ENCODE measurements around the gene MAP2K2. TPM values are rescaled to one million over a fixed set of nuclear protein-coding genes. Genes with fewer than 3 reads are reported as not detected.
"Not testable (repeated sequence)": the region's sequence is repeated elsewhere in the genome, so short reads cannot be mapped to it uniquely, and the experiment has no call there.

MAP2K2 gene
- total and polyA plus RNA-seq, 2 donors (not counting 1 experiment from before 2014, with no cell fraction given): 138 to 181 TPM

DNA sequence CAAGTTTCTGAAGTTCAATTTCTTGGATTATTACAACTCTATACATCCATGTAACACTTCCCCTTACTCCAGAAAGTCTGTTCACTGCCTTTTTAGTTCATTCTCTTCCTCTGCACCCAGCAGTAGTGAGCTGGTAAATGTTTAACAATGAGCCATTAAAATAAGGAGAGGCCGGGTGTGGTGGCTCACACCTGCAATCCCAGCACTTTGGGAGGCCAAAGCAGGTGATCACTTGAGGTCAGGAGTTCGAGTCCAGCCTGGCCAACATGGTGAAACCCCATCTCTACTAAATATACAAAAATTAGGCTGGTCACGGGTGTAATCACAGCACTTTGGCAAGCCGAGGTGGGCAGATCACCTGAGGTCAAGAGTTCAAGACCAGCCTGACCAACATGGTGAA is 3.4 kb upstream of the MAP2K2 start:
- intact Hi-C loops (cut with micrococcal nuclease): not testable (repeated sequence)

DNA sequence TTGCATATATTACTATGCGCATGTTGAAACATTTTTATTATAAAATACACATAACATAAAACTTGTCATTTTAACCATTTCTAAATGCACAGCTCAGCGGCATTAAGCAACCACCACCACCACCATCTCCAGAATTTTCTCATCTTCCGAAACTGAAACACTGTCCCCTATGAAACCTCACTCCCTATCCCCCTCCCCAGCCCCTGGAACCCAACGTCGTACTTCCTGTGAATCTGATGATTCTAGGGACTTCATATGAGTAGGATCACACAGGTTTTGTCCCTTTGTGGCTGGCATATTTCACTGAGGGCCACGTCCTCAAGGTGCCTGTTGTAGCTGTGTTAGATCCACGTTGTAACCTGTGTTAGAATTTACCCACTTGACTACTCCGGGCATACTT is 716 bp upstream of the MAP2K2 start:
- peaks cover 0 to 4% of the 10 kb centered on the region in 2 experiments for H3K36me3 ChIP-seq (replicated peaks in 1 of 2; ENCODE audit: control extremely low read depth in 1 of 2, control insufficient read depth in 1 of 2, extremely low read depth in 1 of 2, insufficient read depth in 2 of 2, low read length in 1 of 2)
- Mint-ChIP-seq H3K4me3 (peak overlapping the region; percentile 82), H3K27me3 (no peaks in the 10 kb centered on the region), H3K27ac (peak overlapping the region; percentile 46), H3K4me1 (peaks cover 18% of the 10 kb centered on the region), H3K9me3 (ENCODE audit: insufficient read depth) (no peaks in the 10 kb centered on the region)
- ChIA-PET CTCF (interaction anchor here (1.4 to 1.8 kb wide), 2 partner anchors 15 kb away, joined by 3 to 5 read pairs; no protein-coding TSS in a partner anchor), POLR2A (interaction anchor here (0.7 kb wide), 1 partner anchor 16 kb away, joined by 9 read pairs; no protein-coding TSS in a partner anchor)
- TF ChIP-seq, protein P1, sequence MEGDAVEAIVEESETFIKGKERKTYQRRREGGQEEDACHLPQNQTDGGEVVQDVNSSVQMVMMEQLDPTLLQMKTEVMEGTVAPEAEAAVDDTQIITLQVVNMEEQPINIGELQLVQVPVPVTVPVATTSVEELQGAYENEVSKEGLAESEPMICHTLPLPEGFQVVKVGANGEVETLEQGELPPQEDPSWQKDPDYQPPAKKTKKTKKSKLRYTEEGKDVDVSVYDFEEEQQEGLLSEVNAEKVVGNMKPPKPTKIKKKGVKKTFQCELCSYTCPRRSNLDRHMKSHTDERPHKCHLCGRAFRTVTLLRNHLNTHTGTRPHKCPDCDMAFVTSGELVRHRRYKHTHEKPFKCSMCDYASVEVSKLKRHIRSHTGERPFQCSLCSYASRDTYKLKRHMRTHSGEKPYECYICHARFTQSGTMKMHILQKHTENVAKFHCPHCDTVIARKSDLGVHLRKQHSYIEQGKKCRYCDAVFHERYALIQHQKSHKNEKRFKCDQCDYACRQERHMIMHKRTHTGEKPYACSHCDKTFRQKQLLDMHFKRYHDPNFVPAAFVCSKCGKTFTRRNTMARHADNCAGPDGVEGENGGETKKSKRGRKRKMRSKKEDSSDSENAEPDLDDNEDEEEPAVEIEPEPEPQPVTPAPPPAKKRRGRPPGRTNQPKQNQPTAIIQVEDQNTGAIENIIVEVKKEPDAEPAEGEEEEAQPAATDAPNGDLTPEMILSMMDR (IDR thresholded peaks at IDR 0.05): no peak
- TF ChIP-seq EZH2 (IDR thresholded peaks at IDR 0.05; ENCODE audit: borderline replicate concordance, insufficient read depth, low read depth, low read length, poor library complexity, severe bottlenecking): no peak
- peak overlapping the region; percentile 28 to 81 (median 62) for H3K4me3 ChIP-seq (ENCODE audit: control extremely low read depth in 1 of 5, extremely low read depth in 1 of 5, insufficient read depth in 1 of 5, low read depth in 2 of 5, low read length in 4 of 5)
- H3K27ac ChIP-seq (ENCODE audit: low read length in 2 of 2): no peak overlapping the region
- H3K4me1 ChIP-seq (ENCODE audit: control insufficient read depth in 2 of 2, insufficient read depth in 2 of 2, low read length in 2 of 2): peaks cover 16 to 18% of the 10 kb centered on the region in 2 donors
- H3K27me3 ChIP-seq (replicated peaks in 1 of 4; ENCODE audit: control extremely low read depth in 1 of 4, control insufficient read depth in 3 of 4, insufficient read depth in 4 of 4, low read length in 3 of 4): no peaks in the 10 kb centered on the region
- peak overlapping the region; percentile 81 for H3K9ac ChIP-seq (ENCODE audit: low read length)
- H3K4me2 ChIP-seq (replicated peaks; ENCODE audit: low read depth, low read length, poor library complexity, severe bottlenecking): peak overlapping the region; percentile 95
- no peak for DNase-seq
- H3K79me2 ChIP-seq (ENCODE audit: control insufficient read depth, insufficient read depth, low read length): peaks cover 40% of the 10 kb centered on the region
- peaks cover 28% of the 10 kb centered on the region for H4K20me1 ChIP-seq (ENCODE audit: control insufficient read depth, insufficient read depth, low read length, poor library complexity, severe bottlenecking)
- WGBS (ENCODE audit: insufficient coverage): 56% methylated on average over 2 of the region's 8 CpGs
- peak overlapping the region; percentile 99 for H2AFZ ChIP-seq (ENCODE audit: insufficient read depth, low read depth, low read length, poor library complexity, severe bottlenecking)
- intact Hi-C loops (cut with micrococcal nuclease): loop anchor here (1.0 to 5.0 kb wide), 7 partner anchors 9 to 137 kb away; partner anchors contain the start of genes ANKRD24, EEF2, PIAS4 and SIRT6
- no peak for ATAC-seq (ENCODE audit: low read depth)
- peaks cover 0 to 3% (median 0%) of the 10 kb centered on the region in 3 donors for H3K9me3 ChIP-seq (ENCODE audit: control extremely low read depth in 1 of 3, control insufficient read depth in 2 of 3, insufficient read depth in 1 of 3, low read length in 2 of 3)

More for the DNA sequence above, 3.4 kb upstream of the MAP2K2 start:
- ChIA-PET POLR2A (interaction anchor here (0.6 to 1.3 kb wide), 3 partner anchors 20 to 69 kb away, joined by 3 to 5 read pairs (median 3); no protein-coding TSS in a partner anchor), CTCF (interaction anchor here (0.8 kb wide), 1 partner anchor 12 kb away, joined by 3 read pairs; no protein-coding TSS in a partner anchor)
- H4K20me1 ChIP-seq (ENCODE audit: control insufficient read depth, insufficient read depth, low read length, poor library complexity, severe bottlenecking): peaks cover 13% of the 10 kb centered on the region
- H3K4me3 Mint-ChIP-seq; H3K36me3 ChIP-seq (replicated peaks in 1 of 2; ENCODE audit: control extremely low read depth in 1 of 2, control insufficient read depth in 1 of 2, extremely low read depth in 1 of 2, insufficient read depth in 2 of 2, low read length in 1 of 2); DNase-seq; ATAC-seq (ENCODE audit: low read depth); H3K9ac ChIP-seq (ENCODE audit: low read length); H3K4me3 ChIP-seq (ENCODE audit: control extremely low read depth in 1 of 5, extremely low read depth in 1 of 5, insufficient read depth in 1 of 5, low read depth in 2 of 5, low read length in 4 of 5); H3K9me3 Mint-ChIP-seq (ENCODE audit: insufficient read depth); H3K27ac ChIP-seq (ENCODE audit: low read length in 2 of 2); H2AFZ ChIP-seq (ENCODE audit: insufficient read depth, low read depth, low read length, poor library complexity, severe bottlenecking); H3K27me3 Mint-ChIP-seq; H3K27ac Mint-ChIP-seq; H3K27me3 ChIP-seq (replicated peaks in 1 of 4; ENCODE audit: control extremely low read depth in 1 of 4, control insufficient read depth in 3 of 4, insufficient read depth in 4 of 4, low read length in 3 of 4); H3K4me2 ChIP-seq (replicated peaks; ENCODE audit: low read depth, low read length, poor library complexity, severe bottlenecking); H3K9me3 ChIP-seq (ENCODE audit: control extremely low read depth in 1 of 3, control insufficient read depth in 2 of 3, insufficient read depth in 1 of 3, low read length in 2 of 3): not testable (repeated sequence)
- peaks cover 22% of the 10 kb centered on the region for H3K79me2 ChIP-seq (ENCODE audit: control insufficient read depth, insufficient read depth, low read length)
- peaks cover 15% of the 10 kb centered on the region for H3K4me1 Mint-ChIP-seq
- H3K4me1 ChIP-seq (ENCODE audit: control insufficient read depth in 2 of 2, insufficient read depth in 2 of 2, low read length in 2 of 2): peaks cover 15 to 17% of the 10 kb centered on the region in 2 donors
- 90% methylated on average over 3 of the region's 4 CpGs for WGBS (ENCODE audit: insufficient coverage)

All from B cell (primary cell).